ENCODE measurements around the gene WDFY3.

DNA sequence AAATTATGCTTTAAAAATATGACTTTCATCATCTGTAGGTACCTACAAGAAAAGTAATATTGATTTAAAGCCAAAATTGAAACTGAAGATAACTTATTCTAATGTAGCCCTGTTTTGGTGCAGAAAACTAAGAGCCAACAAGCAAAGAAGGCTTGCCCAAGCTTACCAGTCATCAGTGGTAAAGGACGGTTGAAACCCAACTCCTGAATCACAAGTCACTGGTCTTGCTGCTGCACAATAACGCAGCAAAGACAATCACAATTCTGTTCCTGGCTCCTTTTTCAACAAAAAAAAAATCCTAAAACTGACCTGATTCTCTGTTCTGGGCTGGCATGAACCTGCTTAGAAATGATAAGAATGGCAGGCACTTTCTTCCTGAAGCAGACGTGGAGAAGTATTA lies 34.5 kb downstream of the WDFY3 start:
- TF ChIP-seq, protein P1, sequence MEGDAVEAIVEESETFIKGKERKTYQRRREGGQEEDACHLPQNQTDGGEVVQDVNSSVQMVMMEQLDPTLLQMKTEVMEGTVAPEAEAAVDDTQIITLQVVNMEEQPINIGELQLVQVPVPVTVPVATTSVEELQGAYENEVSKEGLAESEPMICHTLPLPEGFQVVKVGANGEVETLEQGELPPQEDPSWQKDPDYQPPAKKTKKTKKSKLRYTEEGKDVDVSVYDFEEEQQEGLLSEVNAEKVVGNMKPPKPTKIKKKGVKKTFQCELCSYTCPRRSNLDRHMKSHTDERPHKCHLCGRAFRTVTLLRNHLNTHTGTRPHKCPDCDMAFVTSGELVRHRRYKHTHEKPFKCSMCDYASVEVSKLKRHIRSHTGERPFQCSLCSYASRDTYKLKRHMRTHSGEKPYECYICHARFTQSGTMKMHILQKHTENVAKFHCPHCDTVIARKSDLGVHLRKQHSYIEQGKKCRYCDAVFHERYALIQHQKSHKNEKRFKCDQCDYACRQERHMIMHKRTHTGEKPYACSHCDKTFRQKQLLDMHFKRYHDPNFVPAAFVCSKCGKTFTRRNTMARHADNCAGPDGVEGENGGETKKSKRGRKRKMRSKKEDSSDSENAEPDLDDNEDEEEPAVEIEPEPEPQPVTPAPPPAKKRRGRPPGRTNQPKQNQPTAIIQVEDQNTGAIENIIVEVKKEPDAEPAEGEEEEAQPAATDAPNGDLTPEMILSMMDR (IDR thresholded peaks at IDR 0.05): no peak
- no peak for TF ChIP-seq EZH2 (IDR thresholded peaks at IDR 0.05)
